ENCODE data around the gene WNT4. TPM values are rescaled to one million over a fixed set of nuclear protein-coding genes. Genes with fewer than 3 reads are reported as not detected.

Gene WNT4
- total and polyA plus RNA-seq, 2 donors (not counting 1 experiment from before 2014, with no cell fraction given), result not detected

GRCh38 chr1:22127731-22128130, 15.2 kb downstream of the WNT4 start:
- Histone ChIP-seq H3K9me3 (ENCODE audit: control extremely low read depth in 1 of 3, control insufficient read depth in 2 of 3, insufficient read depth in 1 of 3, low read length in 2 of 3) (no peaks in the 10 kb centered on the region), H4K20me1 (ENCODE audit: control insufficient read depth, insufficient read depth, low read length, poor library complexity, severe bottlenecking) (no peaks in the 10 kb centered on the region), H3K4me1 (ENCODE audit: control insufficient read depth in 2 of 2, insufficient read depth in 2 of 2, low read length in 2 of 2) (peaks cover 0 to 3% of the 10 kb centered on the region in 2 donors), H3K27ac (ENCODE audit: low read length in 2 of 2) (no peak overlapping the region), H3K27me3 (replicated peaks in 1 of 4; ENCODE audit: control extremely low read depth in 1 of 4, control insufficient read depth in 3 of 4, insufficient read depth in 4 of 4, low read length in 3 of 4) (no peaks in the 10 kb centered on the region), H3K36me3 (replicated peaks in 1 of 2; ENCODE audit: control extremely low read depth in 1 of 2, control insufficient read depth in 1 of 2, extremely low read depth in 1 of 2, insufficient read depth in 2 of 2, low read length in 1 of 2) (no peaks in the 10 kb centered on the region), H2AFZ (ENCODE audit: insufficient read depth, low read depth, low read length, poor library complexity, severe bottlenecking) (no peak overlapping the region), H3K9ac (ENCODE audit: low read length) (no peak overlapping the region), H3K4me3 (ENCODE audit: control extremely low read depth in 1 of 5, extremely low read depth in 1 of 5, insufficient read depth in 1 of 5, low read depth in 2 of 5, low read length in 4 of 5) (no peak overlapping the region), H3K4me2 (replicated peaks; ENCODE audit: low read depth, low read length, poor library complexity, severe bottlenecking) (no peak overlapping the region), H3K79me2 (ENCODE audit: control insufficient read depth, insufficient read depth, low read length) (no peaks in the 10 kb centered on the region)
- Mint-ChIP-seq H3K4me1 (no peaks in the 10 kb centered on the region), H3K27me3 (no peaks in the 10 kb centered on the region), H3K9me3 (ENCODE audit: insufficient read depth) (no peaks in the 10 kb centered on the region), H3K4me3 (no peak overlapping the region), H3K27ac (no peak overlapping the region)
- CTCF ChIA-PET, result interaction anchor here (0.6 kb wide), 1 partner anchor 28 kb away, joined by 3 read pairs; no protein-coding TSS in a partner anchor
- WGBS (ENCODE audit: insufficient coverage), result 97% methylated on average over 2 of the region's 3 CpGs
- no peak for DNase-seq
- POLR2A ChIA-PET, result no interaction called here
- TF ChIP-seq EZH2 (IDR thresholded peaks at IDR 0.05; ENCODE audit: borderline replicate concordance, insufficient read depth, low read depth, low read length, poor library complexity, severe bottlenecking), result no peak
- no peak for TF ChIP-seq CTCF (IDR thresholded peaks at IDR 0.05)
- ATAC-seq (ENCODE audit: low read depth), result no peak
- intact Hi-C loops (cut with micrococcal nuclease), result no loop called here

- WGBS (ENCODE audit: insufficient coverage), result 67% methylated on average over 5 of the region's 6 CpGs
- POLR2A ChIA-PET, result no interaction called here
- Mint-ChIP-seq H3K4me1 (no peaks in the 10 kb centered on the region), H3K9me3 (ENCODE audit: insufficient read depth) (no peaks in the 10 kb centered on the region), H3K27me3 (no peaks in the 10 kb centered on the region), H3K27ac (no peak overlapping the region), H3K4me3 (no peak overlapping the region)
- TF ChIP-seq EZH2 (IDR thresholded peaks at IDR 0.05; ENCODE audit: borderline replicate concordance, insufficient read depth, low read depth, low read length, poor library complexity, severe bottlenecking) (no peak), CTCF (IDR thresholded peaks at IDR 0.05) (no peak)
- H3K9ac ChIP-seq (ENCODE audit: low read length), result no peak overlapping the region
- H3K27ac ChIP-seq (ENCODE audit: low read length in 2 of 2), result no peak overlapping the region
- CTCF ChIA-PET, result interaction anchor here (0.6 to 1.3 kb wide), 2 partner anchors 27 to 515 kb away, joined by 3 read pairs; no protein-coding TSS in a partner anchor
- no peaks in the 10 kb centered on the region for H3K36me3 ChIP-seq (replicated peaks in 1 of 2; ENCODE audit: control extremely low read depth in 1 of 2, control insufficient read depth in 1 of 2, extremely low read depth in 1 of 2, insufficient read depth in 2 of 2, low read length in 1 of 2)
- H3K27me3 ChIP-seq (replicated peaks in 1 of 4; ENCODE audit: control extremely low read depth in 1 of 4, control insufficient read depth in 3 of 4, insufficient read depth in 4 of 4, low read length in 3 of 4), result no peaks in the 10 kb centered on the region
- H4K20me1 ChIP-seq (ENCODE audit: control insufficient read depth, insufficient read depth, low read length, poor library complexity, severe bottlenecking), result no peaks in the 10 kb centered on the region
- peaks cover 0 to 3% of the 10 kb centered on the region in 2 donors for H3K4me1 ChIP-seq (ENCODE audit: control insufficient read depth in 2 of 2, insufficient read depth in 2 of 2, low read length in 2 of 2)
- ATAC-seq (ENCODE audit: low read depth) (no peak), DNase-seq (no peak)
- H3K79me2 ChIP-seq (ENCODE audit: control insufficient read depth, insufficient read depth, low read length), result no peaks in the 10 kb centered on the region
- no peak overlapping the region for H3K4me3 ChIP-seq (ENCODE audit: control extremely low read depth in 1 of 5, extremely low read depth in 1 of 5, insufficient read depth in 1 of 5, low read depth in 2 of 5, low read length in 4 of 5)
- H3K9me3 ChIP-seq (ENCODE audit: control extremely low read depth in 1 of 3, control insufficient read depth in 2 of 3, insufficient read depth in 1 of 3, low read length in 2 of 3), result no peaks in the 10 kb centered on the region
- intact Hi-C loops (cut with micrococcal nuclease), result no loop called here
- no peak overlapping the region for H3K4me2 ChIP-seq (replicated peaks; ENCODE audit: low read depth, low read length, poor library complexity, severe bottlenecking)
- H2AFZ ChIP-seq (ENCODE audit: insufficient read depth, low read depth, low read length, poor library complexity, severe bottlenecking), result no peak overlapping the region
Measured at GRCh38 chr1:22127248-22127647, 15.6 kb downstream of the WNT4 start.
